Coronary artery (tissue), 2 donors: ENCODE data around the gene APBB2.

Experiments used
- DNase-seq: peaks from one replicate; pipeline ENCODE4 v3.0.0-alpha.2; 2017; ENCODE audit warnings: low spot score
- H3K27ac ChIP-seq, 2 donors: fragments of 200-600 bp; sonication (generic); one replicate each; pipeline ENCODE4 v1.5.1; 2016 to 2019
- H3K4me3 ChIP-seq: fragments of 200-600 bp; sonication (generic); 2 replicates; pipeline ENCODE4 v1.5.1; 2016; ENCODE audit warnings: mild to moderate bottlenecking, moderate library complexity
- CTCF ChIP-seq: fragments of 200-600 bp; sonication (generic); IDR thresholded peaks from one replicate; pipeline ENCODE4 v1.5.1; 2019; ENCODE audit warnings: antibody characterized with exemption

APBB2 gene

GRCh38 chr4:40972722-40973121 lies 241.6 kb downstream of the APBB2 start:
- DNase-seq, result no peak
- Histone ChIP-seq H3K27ac (no peak overlapping the region), H3K4me3 (no peak overlapping the region)
- no peak for TF ChIP-seq CTCF

- H3K4me3 ChIP-seq, result no peak overlapping the region
- DNase-seq, result no peak
- no peak for TF ChIP-seq CTCF
- H3K27ac ChIP-seq, result no peak overlapping the region
Observed at GRCh38 chr4:40971338-40971737, 243.0 kb downstream of the APBB2 start.

- no peak overlapping the region for H3K4me3 ChIP-seq
- DNase-seq, result no peak
- H3K27ac ChIP-seq, result no peak overlapping the region
- TF ChIP-seq CTCF, result no peak
Observed at GRCh38 chr4:40969501-40969900, 244.8 kb downstream of the APBB2 start.

GRCh38 chr4:40967550-40967949 lies 246.8 kb downstream of the APBB2 start:
- no peak for DNase-seq
- Histone ChIP-seq H3K4me3 (no peak overlapping the region), H3K27ac (peak overlapping the region; percentile 20 to 77)
- no peak for TF ChIP-seq CTCF

- Histone ChIP-seq H3K4me3 (no peak overlapping the region), H3K27ac (no peak overlapping the region)
- no peak for TF ChIP-seq CTCF
- DNase-seq, result no peak
Observed at GRCh38 chr4:40966091-40966490, 248.3 kb downstream of the APBB2 start.

GRCh38 chr4:40963897-40964478 lies 250.4 kb downstream of the APBB2 start:
- Histone ChIP-seq H3K27ac (peak overlapping the region in 1 of 2 donors; percentile 51), H3K4me3 (no peak overlapping the region)
- no peak for TF ChIP-seq CTCF
- DNase-seq, result no peak

GRCh38 chr4:40962551-40963180 lies 251.7 kb downstream of the APBB2 start:
- TF ChIP-seq CTCF, result no peak
- Histone ChIP-seq H3K4me3 (no peak overlapping the region), H3K27ac (peak overlapping the region in 1 of 2 donors; percentile 43)
- no peak for DNase-seq
